ENCODE results near the gene KANK4.

Gene KANK4

DNA sequence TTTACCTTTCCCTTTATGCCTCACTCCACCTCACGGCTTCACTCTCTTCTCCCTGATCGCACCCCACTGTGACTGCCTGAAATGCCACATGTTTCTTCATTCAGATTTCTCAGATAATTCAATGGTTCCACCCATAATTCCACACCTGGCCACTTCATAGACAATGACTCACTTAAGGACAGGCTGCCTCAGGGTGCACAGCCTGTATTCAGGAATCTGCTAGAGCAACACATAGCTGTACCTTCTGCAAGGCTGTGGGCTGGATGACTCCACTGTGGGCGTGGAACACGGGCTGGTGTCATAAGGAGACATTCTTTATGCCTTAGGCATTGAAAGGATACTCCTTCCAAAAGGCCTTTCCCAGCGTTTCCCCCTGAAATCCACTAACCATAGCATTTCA, 88.5 kb downstream of the KANK4 start:
- no peak overlapping the region for H3K27ac ChIP-seq
- TF ChIP-seq, protein P1, sequence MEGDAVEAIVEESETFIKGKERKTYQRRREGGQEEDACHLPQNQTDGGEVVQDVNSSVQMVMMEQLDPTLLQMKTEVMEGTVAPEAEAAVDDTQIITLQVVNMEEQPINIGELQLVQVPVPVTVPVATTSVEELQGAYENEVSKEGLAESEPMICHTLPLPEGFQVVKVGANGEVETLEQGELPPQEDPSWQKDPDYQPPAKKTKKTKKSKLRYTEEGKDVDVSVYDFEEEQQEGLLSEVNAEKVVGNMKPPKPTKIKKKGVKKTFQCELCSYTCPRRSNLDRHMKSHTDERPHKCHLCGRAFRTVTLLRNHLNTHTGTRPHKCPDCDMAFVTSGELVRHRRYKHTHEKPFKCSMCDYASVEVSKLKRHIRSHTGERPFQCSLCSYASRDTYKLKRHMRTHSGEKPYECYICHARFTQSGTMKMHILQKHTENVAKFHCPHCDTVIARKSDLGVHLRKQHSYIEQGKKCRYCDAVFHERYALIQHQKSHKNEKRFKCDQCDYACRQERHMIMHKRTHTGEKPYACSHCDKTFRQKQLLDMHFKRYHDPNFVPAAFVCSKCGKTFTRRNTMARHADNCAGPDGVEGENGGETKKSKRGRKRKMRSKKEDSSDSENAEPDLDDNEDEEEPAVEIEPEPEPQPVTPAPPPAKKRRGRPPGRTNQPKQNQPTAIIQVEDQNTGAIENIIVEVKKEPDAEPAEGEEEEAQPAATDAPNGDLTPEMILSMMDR (conservative IDR thresholded peaks at IDR 0.05) = no peak

DNA sequence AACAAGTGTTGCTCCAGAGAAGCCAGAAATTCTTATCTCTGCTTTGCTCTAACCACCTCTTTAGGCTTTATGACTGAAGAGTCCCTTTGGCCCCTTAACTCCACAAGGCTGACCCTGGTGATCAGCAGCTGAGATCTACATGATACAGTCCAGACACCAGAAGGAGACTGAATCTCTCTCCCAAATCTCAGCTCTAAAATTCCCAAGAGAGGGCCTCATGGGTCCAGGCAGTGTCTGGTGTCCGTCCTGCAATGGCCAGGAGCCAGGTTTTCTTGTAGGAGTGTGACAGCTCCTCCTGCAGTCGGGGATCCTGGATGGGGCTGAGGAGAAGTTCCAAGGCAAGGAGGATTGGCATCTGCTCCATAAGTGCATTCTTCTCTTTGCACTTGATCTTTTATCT, 89.3 kb downstream of the KANK4 start:
- H3K27ac ChIP-seq = no peak overlapping the region
- TF ChIP-seq, protein P1 (conservative IDR thresholded peaks at IDR 0.05) = no peak

DNA sequence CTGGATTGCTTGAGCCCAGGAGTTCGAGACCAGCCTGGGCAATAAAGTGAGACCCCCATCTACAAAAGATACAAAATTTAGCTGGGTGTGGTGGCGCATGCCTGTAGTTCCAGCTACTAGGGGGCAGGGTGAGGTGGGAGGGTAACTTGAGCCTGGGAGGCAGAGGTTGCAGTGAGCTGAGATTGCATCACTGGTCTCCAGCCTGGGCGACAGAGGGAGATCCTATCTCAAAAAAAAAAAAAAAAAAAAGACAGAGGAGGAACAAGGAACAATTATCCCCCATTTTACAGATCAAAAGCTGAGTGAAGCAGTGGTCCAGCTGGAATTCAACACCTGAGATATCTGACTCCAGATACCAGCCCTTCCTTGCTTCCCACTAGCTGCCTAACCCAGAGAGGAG, 89.8 kb downstream of the KANK4 start:
- H3K27ac ChIP-seq = no peak overlapping the region
- TF ChIP-seq, protein P1 (conservative IDR thresholded peaks at IDR 0.05) = no peak

DNA sequence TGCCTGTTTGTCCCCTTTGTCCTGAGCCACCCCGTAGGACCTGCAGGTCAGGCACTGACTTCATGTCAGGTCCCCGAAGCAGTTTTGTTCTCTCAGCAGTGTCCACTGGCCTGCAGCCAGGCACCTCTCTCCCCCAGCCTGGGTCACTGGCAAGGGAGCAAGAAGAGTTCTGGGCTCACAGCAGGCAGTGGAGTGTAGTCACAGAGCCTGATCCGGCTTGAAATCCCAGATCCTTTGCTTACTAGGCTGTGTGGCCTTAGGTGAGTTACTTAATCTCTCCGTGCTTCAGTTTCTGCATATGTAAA, 90.4 kb downstream of the KANK4 start:
- no peak overlapping the region for H3K27ac ChIP-seq
- TF ChIP-seq, protein P1 (conservative IDR thresholded peaks at IDR 0.05) = no peak

DNA sequence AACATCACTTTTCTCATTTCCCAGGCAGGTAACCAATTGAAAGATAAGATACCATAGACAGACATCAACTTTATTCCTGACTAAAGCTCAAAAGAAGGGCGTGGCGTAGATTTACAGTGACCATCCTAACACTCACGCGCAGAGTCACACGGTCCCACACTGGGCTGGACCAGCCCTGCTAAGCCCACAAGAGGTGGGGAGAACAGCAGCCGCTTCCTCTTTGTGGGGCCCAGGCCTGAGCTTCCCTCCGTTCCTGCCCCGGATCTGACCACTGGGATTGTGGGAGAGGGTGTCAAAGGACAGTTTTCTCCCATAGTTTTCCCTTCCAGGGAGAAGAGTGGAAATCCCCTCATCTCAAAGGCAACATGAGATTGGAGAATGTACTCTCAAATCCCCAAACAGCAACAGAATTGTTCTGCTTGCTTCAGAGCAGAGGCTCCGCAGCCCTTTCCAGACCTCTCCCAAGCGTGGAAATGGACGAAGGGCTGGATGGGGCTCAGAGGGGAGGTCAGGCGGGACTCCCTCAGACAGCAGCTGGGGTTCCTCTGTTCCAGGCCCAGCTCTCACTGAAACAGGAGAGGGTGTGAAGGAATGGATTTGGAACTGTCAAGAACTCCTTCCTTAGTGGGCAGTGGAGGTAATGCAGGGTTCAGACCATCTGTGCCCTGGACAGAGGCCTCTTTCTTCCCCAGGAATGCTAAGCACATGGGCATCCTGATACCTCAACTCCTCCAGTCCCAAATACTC, 90.9 kb downstream of the KANK4 start:
- H3K27ac ChIP-seq = no peak overlapping the region
- TF ChIP-seq, protein P1 (conservative IDR thresholded peaks at IDR 0.05) = no peak

DNA sequence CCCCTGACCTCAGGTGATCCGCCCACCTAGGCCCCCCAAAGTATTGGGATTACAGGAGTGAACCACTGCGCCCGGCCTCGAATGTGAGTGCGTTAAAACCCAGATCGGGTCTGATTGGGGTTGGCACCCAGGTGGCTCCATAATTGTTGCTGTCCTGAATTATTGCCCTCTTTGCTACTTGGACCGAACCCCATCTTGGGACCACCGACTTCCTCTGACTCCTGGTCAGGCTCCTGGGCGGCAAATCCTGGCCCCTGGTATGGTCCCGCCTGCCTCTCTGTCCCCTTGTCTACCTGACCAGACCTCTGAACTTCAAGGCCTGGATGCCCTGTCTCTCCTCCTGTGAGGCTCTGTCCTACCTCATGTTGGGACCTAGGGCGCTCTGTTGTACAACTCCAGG, 91.7 kb downstream of the KANK4 start:
- no peak overlapping the region for H3K27ac ChIP-seq
- TF ChIP-seq, protein P1 (conservative IDR thresholded peaks at IDR 0.05) = no peak

DNA sequence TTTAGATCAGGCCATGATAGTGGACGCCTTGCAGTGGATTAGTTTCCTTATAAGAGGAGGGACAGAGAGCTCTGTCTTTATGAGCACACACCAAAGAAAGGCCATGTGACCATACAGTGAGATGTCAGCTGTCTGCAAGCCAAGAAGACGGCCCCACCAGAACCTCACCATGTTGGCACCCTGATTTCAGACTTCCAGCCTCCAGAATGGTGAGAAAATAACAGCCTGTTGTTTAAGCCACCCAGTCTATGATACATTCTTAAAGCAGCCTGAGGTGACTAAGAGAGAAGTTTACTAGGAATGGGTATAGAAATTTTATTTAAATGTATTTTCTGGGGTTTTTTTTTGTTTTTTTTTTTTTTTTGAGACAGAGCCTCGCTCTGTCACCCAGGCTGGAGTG, 95.1 kb downstream of the KANK4 start:
- no peak overlapping the region for H3K27ac ChIP-seq
- TF ChIP-seq, protein P1 (conservative IDR thresholded peaks at IDR 0.05) = no peak
